Stomach (tissue), 9 donors: ENCODE data around the gene SMIM41. TPM values are rescaled to one million over a fixed set of nuclear protein-coding genes. Genes with fewer than 3 reads are reported as not detected.

ENCODE experiments used
- DNase-seq, 2 donors: peaks; one replicate each; pipeline versions ENCODE4 v3.0.0 to v3.0.0-alpha.2; 2013 to 2019
- H3K27ac ChIP-seq, 5 donors: fragments of 200-600 bp in 4 of 5; sonication (generic) in 4 of 5; one replicate each; pipeline ENCODE4 v1.5.1; 2013 to 2019; ENCODE audit warnings: mild to moderate bottlenecking in 1 of 5, moderate library complexity in 1 of 5
- H3K27me3 ChIP-seq, 3 donors: fragments of 200-600 bp; sonication (generic); one replicate each; pipeline ENCODE4 v1.5.1; 2017 to 2019; ENCODE audit warnings: mixed run types in 1 of 3
- H3K36me3 ChIP-seq, 4 donors: fragments of 200-600 bp; sonication (generic); 1 replicate in 3 of 4; 2 replicates in 1 of 4; pipeline ENCODE4 v1.5.1; 2016 to 2019
- H3K4me1 ChIP-seq, 4 donors: fragments of 200-600 bp; sonication (generic); one replicate each; pipeline ENCODE4 v1.5.1; 2016 to 2019
- H3K4me3 ChIP-seq, 4 donors: fragments of 200-600 bp; sonication (generic) in 3 of 4; one replicate each; pipeline ENCODE4 v1.5.1; 2016 to 2019; ENCODE audit warnings: mild to moderate bottlenecking in 1 of 4
- H3K9me3 ChIP-seq, 4 donors: fragments of 200-600 bp; sonication (generic); one replicate each; pipeline ENCODE4 v1.5.1; 2016 to 2019
- EP300 ChIP-seq: sonication (generic); formaldehyde crosslinking; IDR thresholded peaks from one replicate; pipeline ENCODE4 v1.6.1; 2017; ENCODE audit warnings: antibody characterized with exemption
- POLR2A ChIP-seq, 4 donors: fragments of 450-650 bp; IDR thresholded peaks; one replicate each; pipeline ENCODE4 v1.6.1; 2016; ENCODE audit warnings: antibody characterized with exemption in 4 of 4, control low read depth in 2 of 4, mild to moderate bottlenecking in 1 of 4, moderate library complexity in 1 of 4
- POLR2AphosphoS5 ChIP-seq, 3 donors: sonication (generic); formaldehyde crosslinking; IDR thresholded peaks; one replicate each; pipeline ENCODE4 v1.6.1; 2016; ENCODE audit warnings: antibody characterized with exemption in 3 of 3
- WGBS, 5 donors: extraction: QIAGEN DNeasy Blood & Tissue Kit in 3 of 5; methylation state at CpG; one replicate each; pipeline versions ENCODE4 v1.1.5 to v1.1.7; 2013 to 2018; 5-methylcytosine and 5-hydroxymethylcytosine counted together
- intact Hi-C: fragments of 100-400 bp; cut with DNase I; formaldehyde crosslinking; loops from one replicate; pipeline ENCODE4 v1.15.1; 2023; ENCODE audit warnings: low total_unique reads
- polyA plus RNA-seq, 3 donors: library from polyadenylated mRNA; stranded (reverse); fragments of 200-250 nt; gene quantifications; one replicate each; pipeline ENCODE4 v1.2.3, GENCODE V29; 2013
- total RNA-seq, 5 donors: library from RNA; depleted of rRNA; stranded (reverse); fragments of >200 nt; gene quantifications; one replicate each; pipeline versions ENCODE4 v1.1.0 to v1.2.3, GENCODE V29; 2014 to 2016
- TF ChIP-seq, protein P1 (sequence below), 7 experiments: fragments of 450-650 bp in 4 of 7; fragments of 200-600 bp in 3 of 7; sonication (generic) in 3 of 7; IDR thresholded peaks; one replicate each; pipeline ENCODE4 v1.5.1; 2016 to 2019; ENCODE audit warnings: antibody characterized with exemption in 7 of 7, control low read depth in 2 of 7, mild to moderate bottlenecking in 1 of 7
- donor health status: healthy with polysubstance abuse.
- donor health status: Bipolar disorder and iron deficiency.
- donor health status: healthy.

Gene SMIM41
- total and polyA plus RNA-seq, 8 donors: 1.1 to 21.6 (median 6.5) TPM; not detected in 1

- intact Hi-C loops: no loop called here
These were observed 22.5 kb upstream of the SMIM41 start for GRCh38 chr12:52056801-52057637.

GRCh38 chr12:52057638-52058576, 21.6 kb upstream of the SMIM41 start:
- no peak for TF ChIP-seq EP300
- peak in 1 of 4 donors; percentile 8 for TF ChIP-seq POLR2A (IDR thresholded peaks at IDR 0.05)
- TF ChIP-seq, protein P1, sequence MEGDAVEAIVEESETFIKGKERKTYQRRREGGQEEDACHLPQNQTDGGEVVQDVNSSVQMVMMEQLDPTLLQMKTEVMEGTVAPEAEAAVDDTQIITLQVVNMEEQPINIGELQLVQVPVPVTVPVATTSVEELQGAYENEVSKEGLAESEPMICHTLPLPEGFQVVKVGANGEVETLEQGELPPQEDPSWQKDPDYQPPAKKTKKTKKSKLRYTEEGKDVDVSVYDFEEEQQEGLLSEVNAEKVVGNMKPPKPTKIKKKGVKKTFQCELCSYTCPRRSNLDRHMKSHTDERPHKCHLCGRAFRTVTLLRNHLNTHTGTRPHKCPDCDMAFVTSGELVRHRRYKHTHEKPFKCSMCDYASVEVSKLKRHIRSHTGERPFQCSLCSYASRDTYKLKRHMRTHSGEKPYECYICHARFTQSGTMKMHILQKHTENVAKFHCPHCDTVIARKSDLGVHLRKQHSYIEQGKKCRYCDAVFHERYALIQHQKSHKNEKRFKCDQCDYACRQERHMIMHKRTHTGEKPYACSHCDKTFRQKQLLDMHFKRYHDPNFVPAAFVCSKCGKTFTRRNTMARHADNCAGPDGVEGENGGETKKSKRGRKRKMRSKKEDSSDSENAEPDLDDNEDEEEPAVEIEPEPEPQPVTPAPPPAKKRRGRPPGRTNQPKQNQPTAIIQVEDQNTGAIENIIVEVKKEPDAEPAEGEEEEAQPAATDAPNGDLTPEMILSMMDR (IDR thresholded peaks at IDR 0.05): no peak
- TF ChIP-seq POLR2AphosphoS5 (IDR thresholded peaks at IDR 0.05): peak in 2 of 3 donors; percentile 3 to 29
- peaks cover 18 to 43% (median 24%) of the 10 kb centered on the region in 4 donors for H3K4me1 ChIP-seq
- intact Hi-C loops: no loop called here
- whole genome bisulfite sequencing, 5 donors: 84 to 91% (median 88%) methylated on average over 14 of the region's 14 CpGs
- peaks cover 38 to 60% (median 57%) of the 10 kb centered on the region in 4 donors for H3K36me3 ChIP-seq
- no peaks in the 10 kb centered on the region for H3K27me3 ChIP-seq
- no peaks in the 10 kb centered on the region for H3K9me3 ChIP-seq
- DNase-seq: no peak
- H3K27ac ChIP-seq: peak overlapping the region in 1 of 5 donors; percentile 100
- no peak overlapping the region for H3K4me3 ChIP-seq

More at GRCh38 chr12:52056801-52057637, 22.5 kb upstream of the SMIM41 start:
- 84 to 86% (median 85%) methylated on average over 19 to 23 of the region's 23 CpGs for WGBS, 5 donors
- Histone ChIP-seq H3K36me3 (peaks cover 38 to 60% (median 57%) of the 10 kb centered on the region in 4 donors), H3K27me3 (no peaks in the 10 kb centered on the region), H3K4me1 (peaks cover 25 to 51% (median 31%) of the 10 kb centered on the region in 4 donors), H3K9me3 (no peaks in the 10 kb centered on the region), H3K27ac (peak overlapping the region in 2 of 5 donors; percentile 24 to 100), H3K4me3 (peak overlapping the region in 1 of 4 donors; percentile 80)
- DNase-seq: peak; percentile 44 to 52
- TF ChIP-seq POLR2AphosphoS5 (IDR thresholded peaks at IDR 0.05) (peak in 2 of 3 donors; percentile 18 to 80), POLR2A (IDR thresholded peaks at IDR 0.05) (no peak), EP300 (no peak)

DNA sequence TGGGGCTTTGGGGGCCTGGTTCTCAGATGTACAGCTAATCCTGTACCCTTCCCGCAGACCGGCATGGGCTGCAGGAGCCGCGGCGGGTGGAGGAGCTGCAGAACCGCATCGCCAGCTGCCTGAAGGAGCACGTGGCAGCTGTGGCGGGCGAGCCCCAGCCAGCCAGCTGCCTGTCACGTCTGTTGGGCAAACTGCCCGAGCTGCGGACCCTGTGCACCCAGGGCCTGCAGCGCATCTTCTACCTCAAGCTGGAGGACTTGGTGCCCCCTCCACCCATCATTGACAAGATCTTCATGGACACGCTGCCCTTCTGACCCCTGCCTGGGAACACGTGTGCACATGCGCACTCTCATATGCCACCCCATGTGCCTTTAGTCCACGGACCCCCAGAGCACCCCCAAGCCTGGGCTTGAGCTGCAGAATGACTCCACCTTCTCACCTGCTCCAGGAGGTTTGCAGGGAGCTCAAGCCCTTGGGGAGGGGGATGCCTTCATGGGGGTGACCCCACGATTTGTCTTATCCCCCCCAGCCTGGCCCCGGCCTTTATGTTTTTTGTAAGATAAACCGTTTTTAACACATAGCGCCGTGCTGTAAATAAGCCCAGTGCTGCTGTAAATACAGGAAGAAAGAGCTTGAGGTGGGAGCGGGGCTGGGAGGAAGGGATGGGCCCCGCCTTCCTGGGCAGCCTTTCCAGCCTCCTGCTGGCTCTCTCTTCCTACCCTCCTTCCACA, 20.7 kb upstream of the SMIM41 start:
- Histone ChIP-seq H3K27me3 (no peaks in the 10 kb centered on the region), H3K36me3 (peaks cover 38 to 58% (median 56%) of the 10 kb centered on the region in 4 donors), H3K9me3 (no peaks in the 10 kb centered on the region), H3K4me1 (peaks cover 13 to 38% (median 16%) of the 10 kb centered on the region in 4 donors), H3K27ac (peak overlapping the region in 1 of 5 donors; percentile 69), H3K4me3 (no peak overlapping the region)
- intact Hi-C loops: no loop called here
- peak in 1 of 2 donors; percentile 76 for DNase-seq
- WGBS, 5 donors: 67 to 71% (median 68%) methylated on average over 19 to 25 of the region's 25 CpGs
- TF ChIP-seq EP300: no peak
- no peak for TF ChIP-seq POLR2A (IDR thresholded peaks at IDR 0.05)
- TF ChIP-seq, protein P1 (IDR thresholded peaks at IDR 0.05): no peak
- peak; percentile 50 to 87 (median 75) for TF ChIP-seq POLR2AphosphoS5 (IDR thresholded peaks at IDR 0.05)
